ENCODE results near the gene RFXANK. TPM values are rescaled to one million over a fixed set of nuclear protein-coding genes. Genes with fewer than 3 reads are reported as not detected.

RFXANK gene
- polyA plus RNA-seq, 2 of the 4 experiments (the other 2 are of a cell fraction) = 23.4 to 30.6 TPM

- FAIRE-seq = no peak
These were observed 29.6 kb upstream of the RFXANK start for GRCh38 chr19:19162495-19162894.

GRCh38 chr19:19165396-19165795, 26.7 kb upstream of the RFXANK start:
- no peak overlapping the region for H3K4me2 ChIP-seq
- WGBS (ENCODE audit: missing lambda C conversion rate) = 88% methylated on average over 1 of the region's 1 CpG
- no peak for ATAC-seq
- no peak overlapping the region for H3K27ac ChIP-seq
- no peak for FAIRE-seq
- no peak overlapping the region for H3K4me3 ChIP-seq
- ChIA-PET POLR2A (no interaction called here), CTCF (interaction anchor here (0.6 kb wide), 1 partner anchor 11 kb away, joined by 5 read pairs; no protein-coding TSS in a partner anchor)
- TF ChIP-seq JUNB (IDR thresholded peaks at IDR 0.05) = no peak
- TF ChIP-seq TP53 (CRISPR knock-in tag; IDR thresholded peaks at IDR 0.05) = no peak
- TF ChIP-seq GATA3 (IDR thresholded peaks at IDR 0.05; ENCODE audit: borderline replicate concordance) = no peak
- TF ChIP-seq CBX8 (IDR thresholded peaks at IDR 0.05) = no peak
- no peak for TF ChIP-seq CEBPB (IDR thresholded peaks at IDR 0.05)
- TF ChIP-seq NFE2L2 (conservative IDR thresholded peaks at IDR 0.05; ENCODE audit: low read length) = no peak
- no peak for TF ChIP-seq RFX5 (IDR thresholded peaks at IDR 0.05)
- TF ChIP-seq RARB (CRISPR knock-in tag; IDR thresholded peaks at IDR 0.05) = no peak
- no peak for TF ChIP-seq CHD2 (IDR thresholded peaks at IDR 0.05; ENCODE audit: low read length, partially characterized antibody)
- TF ChIP-seq ZC3H11A (IDR thresholded peaks at IDR 0.05) = no peak
- no peak for TF ChIP-seq HDAC2 (IDR thresholded peaks at IDR 0.05)
- no peak for TF ChIP-seq EP300 (IDR thresholded peaks at IDR 0.05)
- no peak for TF ChIP-seq FOSB (CRISPR knock-in tag; IDR thresholded peaks at IDR 0.05)
- no peak for TF ChIP-seq HOXB13 (CRISPR knock-in tag; IDR thresholded peaks at IDR 0.05; ENCODE audit: low read depth)
- TF ChIP-seq BHLHE40 (IDR thresholded peaks at IDR 0.05; ENCODE audit: low read depth, low read length) = no peak
- no peaks in the 10 kb centered on the region for H3K9me3 ChIP-seq
- no peaks in the 10 kb centered on the region for H3K4me1 ChIP-seq
- no peak for DNase-seq (ENCODE audit: low read depth in 1 of 2, low spot score in 1 of 2)

More at GRCh38 chr19:19162495-19162894, 29.6 kb upstream of the RFXANK start:
- no peak overlapping the region for H3K4me3 ChIP-seq
- no peak overlapping the region for H3K27ac ChIP-seq
- no peaks in the 10 kb centered on the region for H3K9me3 ChIP-seq
- ChIA-PET CTCF (interaction anchor here (0.6 to 1.4 kb wide), 2 partner anchors 22 to 37 kb away, joined by 3 to 4 read pairs; no protein-coding TSS in a partner anchor), POLR2A (no interaction called here)
- H3K4me2 ChIP-seq = no peak overlapping the region
- no peaks in the 10 kb centered on the region for H3K4me1 ChIP-seq
- ATAC-seq (no peak), DNase-seq (ENCODE audit: low read depth in 1 of 2, low spot score in 1 of 2) (no peak)
- TF ChIP-seq RARB (CRISPR knock-in tag; IDR thresholded peaks at IDR 0.05) = no peak
- no peak for TF ChIP-seq ZNF302 (CRISPR knock-in tag; IDR thresholded peaks at IDR 0.05)
- no peak for TF ChIP-seq FOSL2 (IDR thresholded peaks at IDR 0.05)
- no peak for TF ChIP-seq FOSL2 (CRISPR knock-in tag; IDR thresholded peaks at IDR 0.05)
- no peak for TF ChIP-seq MAZ (IDR thresholded peaks at IDR 0.05; ENCODE audit: borderline replicate concordance, low read depth, low read length)
- no peak for TF ChIP-seq BCL3 (IDR thresholded peaks at IDR 0.05)
- no peak for TF ChIP-seq E2F6 (IDR thresholded peaks at IDR 0.05; ENCODE audit: borderline replicate concordance, low read depth)
- no peak for TF ChIP-seq HDAC2 (IDR thresholded peaks at IDR 0.05)
- TF ChIP-seq MYC (IDR thresholded peaks at IDR 0.05; ENCODE audit: borderline replicate concordance, low read length) = no peak
- no peak for TF ChIP-seq RNF2 (IDR thresholded peaks at IDR 0.05; ENCODE audit: borderline replicate concordance, low read depth)
- 88% methylated on average over 7 of the region's 7 CpGs for WGBS (ENCODE audit: missing lambda C conversion rate)

GRCh38 chr19:19167612-19168011, 24.4 kb upstream of the RFXANK start:
- Histone ChIP-seq H3K4me2 (no peak overlapping the region), H3K27ac (no peak overlapping the region), H3K4me3 (no peak overlapping the region), H3K9me3 (no peaks in the 10 kb centered on the region), H3K4me1 (peaks cover 5% of the 10 kb centered on the region; the same call in 1 of the 3 replicates)
- ATAC-seq (no peak), FAIRE-seq (no peak), DNase-seq (ENCODE audit: low read depth in 1 of 2, low spot score in 1 of 2) (no peak)
- ChIA-PET POLR2A (no interaction called here), CTCF (interaction anchor here (0.5 to 1.7 kb wide), 5 partner anchors 9 to 410 kb away, joined by 3 to 5 read pairs (median 3); no protein-coding TSS in a partner anchor)
- WGBS (ENCODE audit: missing lambda C conversion rate) = 86% methylated on average over 3 of the region's 3 CpGs
- TF ChIP-seq ELK1 (IDR thresholded peaks at IDR 0.05; ENCODE audit: low read depth, low read length) = no peak
- no peak for TF ChIP-seq FOXS1 (CRISPR knock-in tag; IDR thresholded peaks at IDR 0.05)
- no peak for TF ChIP-seq NPAS2 (CRISPR knock-in tag; IDR thresholded peaks at IDR 0.05; ENCODE audit: borderline replicate concordance)
- no peak for TF ChIP-seq RCOR1 (IDR thresholded peaks at IDR 0.05; ENCODE audit: low read depth, low read length)
- TF ChIP-seq FOSB (CRISPR knock-in tag; IDR thresholded peaks at IDR 0.05) = no peak
- TF ChIP-seq USF2 (IDR thresholded peaks at IDR 0.05) = no peak
- TF ChIP-seq RARB (CRISPR knock-in tag; IDR thresholded peaks at IDR 0.05) = no peak
- no peak for TF ChIP-seq EP300 (IDR thresholded peaks at IDR 0.05)
- TF ChIP-seq ZSCAN20 (CRISPR knock-in tag; IDR thresholded peaks at IDR 0.05) = no peak
- TF ChIP-seq NFE2L2 (conservative IDR thresholded peaks at IDR 0.05; ENCODE audit: low read length) = no peak
- no peak for TF ChIP-seq KDM5A (IDR thresholded peaks at IDR 0.05)
- TF ChIP-seq SREBF2 (IDR thresholded peaks at IDR 0.05) = no peak
- TF ChIP-seq KDM1A (IDR thresholded peaks at IDR 0.05; ENCODE audit: low read depth) = no peak
- no peak for TF ChIP-seq PBX3 (IDR thresholded peaks at IDR 0.05)
- no peak for TF ChIP-seq HEYL (CRISPR knock-in tag; IDR thresholded peaks at IDR 0.05)
